ENCODE data around the gene ARHGAP35.
A peak's percentile ranks its signal among the peaks of the same experiment; 100 is the strongest.
"Not testable (repeated sequence)": the region's sequence is repeated elsewhere in the genome, so short reads cannot be mapped to it uniquely, and the experiment has no call there.

The ARHGAP35 gene

GRCh38 chr19:46860846-46861690 is at the start of gene ARHGAP35:
Gene ARHGAP35, plus strand, starts transcription at chr19:46860997. Its CDS starts 57,679 bp downstream, at chr19:46918676.
- Histone ChIP-seq H3K27me3 (ENCODE audit: control insufficient read depth, insufficient read depth, low read length) (no peaks in the 10 kb centered on the region), H3K36me3 (ENCODE audit: control insufficient read depth, insufficient read depth, low read length) (no peaks in the 10 kb centered on the region), H3K27ac (ENCODE audit: low read depth, low read length) (peak within 1 kb of the TSS; percentile 99), H3K9ac (ENCODE audit: low read depth, low read length) (peak within 1 kb of the TSS; percentile 94), H3K4me1 (ENCODE audit: control insufficient read depth, insufficient read depth, low read length) (peaks cover 37% of the 10 kb centered on the region), H3K4me3 (ENCODE audit: low read depth, low read length) (peak within 1 kb of the TSS; percentile 91), H3K9me3 (ENCODE audit: control insufficient read depth, insufficient read depth, low read length) (no peaks in the 10 kb centered on the region)

DNA sequence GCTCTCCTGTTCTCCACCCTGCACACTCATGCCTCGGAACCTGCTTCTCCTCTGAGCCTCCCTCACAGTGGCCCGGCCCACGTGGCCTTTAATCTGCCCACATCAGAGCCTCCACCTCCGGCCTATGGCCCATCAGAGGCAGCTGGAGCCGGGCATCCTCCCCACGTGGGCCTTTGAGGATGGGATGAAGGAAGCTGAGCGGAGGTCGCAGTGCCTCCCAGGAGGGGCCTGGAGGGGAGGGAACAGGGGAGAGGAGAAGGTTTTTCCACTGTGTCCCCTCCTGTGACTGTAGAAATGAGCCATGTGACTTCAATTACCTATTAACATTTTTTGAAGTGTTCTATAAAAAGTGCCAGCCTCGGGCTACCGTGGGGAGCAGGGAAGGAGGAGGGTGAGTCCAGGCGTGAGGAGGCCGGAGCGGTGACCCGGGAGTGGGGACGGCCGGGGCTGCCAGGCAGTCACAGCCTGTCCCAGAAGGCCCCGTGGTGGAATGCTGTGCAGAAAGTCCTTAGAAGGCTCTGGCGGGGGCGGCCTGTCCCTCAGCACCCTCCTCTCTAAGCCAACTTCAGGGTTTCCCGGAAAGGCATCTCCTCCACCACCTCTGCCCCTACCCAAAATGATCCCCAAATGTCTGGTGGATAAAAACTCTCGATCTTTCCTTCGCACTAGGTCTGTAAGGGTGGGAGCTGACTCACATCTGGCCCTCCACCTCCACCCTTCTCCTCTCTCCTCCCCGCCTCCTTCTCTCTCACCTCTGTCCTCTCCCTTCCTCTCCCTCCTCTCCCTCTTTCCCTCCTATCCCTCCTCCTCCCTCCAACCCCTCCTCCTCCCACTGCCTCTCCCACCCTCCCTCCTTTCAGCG is 47.6 kb upstream of the ARHGAP35 start:
- H3K36me3 ChIP-seq (ENCODE audit: control insufficient read depth, insufficient read depth, low read length), result no peaks in the 10 kb centered on the region
- no peaks in the 10 kb centered on the region for H3K9me3 ChIP-seq (ENCODE audit: control insufficient read depth, insufficient read depth, low read length)
- no peaks in the 10 kb centered on the region for H3K27me3 ChIP-seq (ENCODE audit: control insufficient read depth, insufficient read depth, low read length)
- H3K4me1 ChIP-seq (ENCODE audit: control insufficient read depth, insufficient read depth, low read length), result no peaks in the 10 kb centered on the region
- H3K4me3 ChIP-seq (ENCODE audit: low read depth, low read length), result no peak overlapping the region
- H3K9ac ChIP-seq (ENCODE audit: low read depth, low read length), result no peak overlapping the region
- H3K27ac ChIP-seq (ENCODE audit: low read depth, low read length), result no peak overlapping the region

DNA sequence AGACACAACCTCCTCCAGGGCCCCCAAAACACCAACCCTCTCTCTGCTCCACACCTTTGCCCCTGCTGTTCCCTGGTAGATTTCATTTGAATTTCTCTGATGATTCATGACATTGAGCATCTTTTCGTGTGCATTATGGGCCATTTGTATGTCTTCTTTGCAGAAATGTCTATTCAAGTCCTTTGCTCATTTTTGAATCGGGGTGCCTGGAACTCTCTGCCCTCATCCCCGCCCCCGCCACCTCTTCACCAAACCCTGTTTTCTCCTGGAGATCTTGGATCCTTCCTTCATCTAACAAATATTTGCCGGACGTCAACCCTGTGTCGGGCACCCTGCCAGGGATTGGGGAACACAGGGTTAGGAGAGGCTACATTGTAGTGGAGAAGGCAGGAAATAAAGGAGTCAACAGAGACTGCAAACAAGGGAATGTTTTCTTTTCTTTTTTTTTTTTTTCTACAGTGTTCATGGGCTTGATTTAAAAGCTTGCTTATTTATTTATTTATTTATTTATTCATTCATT is 46.9 kb upstream of the ARHGAP35 start:
- Histone ChIP-seq H3K4me3 (ENCODE audit: low read depth, low read length) (no peak overlapping the region), H3K9me3 (ENCODE audit: control insufficient read depth, insufficient read depth, low read length) (no peaks in the 10 kb centered on the region), H3K27me3 (ENCODE audit: control insufficient read depth, insufficient read depth, low read length) (no peaks in the 10 kb centered on the region), H3K9ac (ENCODE audit: low read depth, low read length) (no peak overlapping the region), H3K27ac (ENCODE audit: low read depth, low read length) (no peak overlapping the region), H3K4me1 (ENCODE audit: control insufficient read depth, insufficient read depth, low read length) (no peaks in the 10 kb centered on the region), H3K36me3 (ENCODE audit: control insufficient read depth, insufficient read depth, low read length) (no peaks in the 10 kb centered on the region)

DNA sequence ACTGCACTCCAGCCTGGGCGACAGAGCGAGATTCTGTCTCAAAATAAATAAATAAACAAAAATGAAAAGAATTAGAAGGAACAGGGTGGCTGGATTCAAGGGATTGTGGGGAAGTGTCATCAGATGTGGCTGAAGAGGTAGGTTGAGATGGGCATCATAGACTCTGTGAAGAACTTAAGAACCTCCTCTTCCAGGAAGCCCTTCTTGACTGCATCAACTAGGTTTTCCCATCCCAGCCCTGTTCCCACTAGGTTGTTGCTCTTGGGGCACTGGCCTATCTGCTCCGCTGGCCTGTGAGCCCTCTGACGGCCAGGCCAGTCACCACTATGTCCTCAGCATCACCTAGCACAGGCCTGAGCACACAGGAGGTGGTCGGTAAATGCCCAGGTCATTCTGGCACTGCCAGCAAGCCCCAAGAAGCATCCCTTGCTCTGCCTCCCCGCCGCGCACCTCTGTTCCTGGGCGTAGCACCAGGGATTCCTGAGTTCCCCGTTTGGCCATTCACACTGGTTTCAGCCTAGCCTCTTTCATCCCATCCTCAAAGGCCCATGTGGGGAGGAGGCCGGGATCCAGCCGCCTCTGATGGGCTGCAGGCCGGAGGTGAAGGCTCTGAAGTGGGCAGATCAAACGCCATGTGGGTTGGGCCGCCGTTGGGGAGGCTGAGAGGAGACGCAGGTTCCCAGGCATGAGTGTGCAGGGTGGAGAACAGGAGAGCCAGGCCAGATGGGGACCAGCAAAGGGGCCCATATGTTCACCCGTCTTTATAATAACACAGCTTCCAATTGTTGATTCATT is 44.8 kb upstream of the ARHGAP35 start:
- H3K36me3 ChIP-seq (ENCODE audit: control insufficient read depth, insufficient read depth, low read length), result no peaks in the 10 kb centered on the region
- H3K27ac ChIP-seq (ENCODE audit: low read depth, low read length), result no peak overlapping the region
- H3K4me3 ChIP-seq (ENCODE audit: low read depth, low read length), result no peak overlapping the region
- no peaks in the 10 kb centered on the region for H3K27me3 ChIP-seq (ENCODE audit: control insufficient read depth, insufficient read depth, low read length)
- H3K9me3 ChIP-seq (ENCODE audit: control insufficient read depth, insufficient read depth, low read length), result no peaks in the 10 kb centered on the region
- no peak overlapping the region for H3K9ac ChIP-seq (ENCODE audit: low read depth, low read length)
- no peaks in the 10 kb centered on the region for H3K4me1 ChIP-seq (ENCODE audit: control insufficient read depth, insufficient read depth, low read length)

DNA sequence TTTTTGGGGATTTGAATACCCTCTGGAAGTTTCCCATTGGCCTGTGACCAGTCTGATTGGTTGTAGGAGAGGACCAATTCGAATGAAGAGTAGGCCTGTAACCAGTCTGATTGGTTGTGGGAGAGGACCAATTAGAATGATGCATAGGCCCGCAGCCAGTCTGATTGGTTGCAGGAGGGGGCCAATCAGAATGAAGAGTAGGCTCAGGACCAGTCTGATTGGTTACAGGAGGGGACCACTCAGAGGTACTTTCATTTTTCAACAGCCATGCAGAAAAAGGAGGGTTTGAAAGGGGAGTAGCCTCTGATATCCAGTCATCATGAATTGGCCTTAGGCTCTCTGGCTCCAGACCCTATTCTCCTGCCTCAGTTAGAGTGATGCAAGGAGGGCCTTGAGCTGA is 42.0 kb upstream of the ARHGAP35 start:
- no peak overlapping the region for H3K4me3 ChIP-seq (ENCODE audit: low read depth, low read length)
- H3K9me3 ChIP-seq (ENCODE audit: control insufficient read depth, insufficient read depth, low read length), result no peaks in the 10 kb centered on the region
- no peaks in the 10 kb centered on the region for H3K27me3 ChIP-seq (ENCODE audit: control insufficient read depth, insufficient read depth, low read length)
- H3K9ac ChIP-seq (ENCODE audit: low read depth, low read length), result no peak overlapping the region
- no peaks in the 10 kb centered on the region for H3K36me3 ChIP-seq (ENCODE audit: control insufficient read depth, insufficient read depth, low read length)
- H3K4me1 ChIP-seq (ENCODE audit: control insufficient read depth, insufficient read depth, low read length), result no peaks in the 10 kb centered on the region
- no peak overlapping the region for H3K27ac ChIP-seq (ENCODE audit: low read depth, low read length)

GRCh38 chr19:46821512-46822409 is 39.0 kb upstream of the ARHGAP35 start:
- no peaks in the 10 kb centered on the region for H3K27me3 ChIP-seq (ENCODE audit: control insufficient read depth, insufficient read depth, low read length)
- no peak overlapping the region for H3K4me3 ChIP-seq (ENCODE audit: low read depth, low read length)
- no peaks in the 10 kb centered on the region for H3K9me3 ChIP-seq (ENCODE audit: control insufficient read depth, insufficient read depth, low read length)
- no peak overlapping the region for H3K27ac ChIP-seq (ENCODE audit: low read depth, low read length)
- no peak overlapping the region for H3K9ac ChIP-seq (ENCODE audit: low read depth, low read length)
- no peaks in the 10 kb centered on the region for H3K4me1 ChIP-seq (ENCODE audit: control insufficient read depth, insufficient read depth, low read length)
- H3K36me3 ChIP-seq (ENCODE audit: control insufficient read depth, insufficient read depth, low read length), result no peaks in the 10 kb centered on the region

DNA sequence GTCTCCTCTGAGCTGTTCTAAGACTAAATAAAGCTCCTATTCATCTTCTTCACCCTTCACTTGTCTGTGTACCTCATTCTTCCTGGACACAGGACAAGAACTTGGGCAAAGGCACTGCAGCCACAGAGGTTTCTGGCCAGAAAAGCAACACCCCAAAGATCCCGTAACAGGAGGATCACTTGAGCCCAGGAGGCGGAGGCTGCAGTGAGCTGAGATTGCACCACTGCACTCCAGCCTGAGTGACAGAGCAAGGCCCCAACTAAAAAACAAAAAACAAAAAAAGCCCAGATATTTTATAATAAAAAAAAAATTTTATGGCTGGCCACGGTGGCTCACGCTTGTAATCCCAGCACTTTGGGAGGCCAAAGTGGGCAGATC is 38.4 kb upstream of the ARHGAP35 start:
- not testable (repeated sequence) for H3K9ac ChIP-seq (ENCODE audit: low read depth, low read length); H3K4me1 ChIP-seq (ENCODE audit: control insufficient read depth, insufficient read depth, low read length); H3K36me3 ChIP-seq (ENCODE audit: control insufficient read depth, insufficient read depth, low read length); H3K27ac ChIP-seq (ENCODE audit: low read depth, low read length); H3K9me3 ChIP-seq (ENCODE audit: control insufficient read depth, insufficient read depth, low read length); H3K4me3 ChIP-seq (ENCODE audit: low read depth, low read length); H3K27me3 ChIP-seq (ENCODE audit: control insufficient read depth, insufficient read depth, low read length)

DNA sequence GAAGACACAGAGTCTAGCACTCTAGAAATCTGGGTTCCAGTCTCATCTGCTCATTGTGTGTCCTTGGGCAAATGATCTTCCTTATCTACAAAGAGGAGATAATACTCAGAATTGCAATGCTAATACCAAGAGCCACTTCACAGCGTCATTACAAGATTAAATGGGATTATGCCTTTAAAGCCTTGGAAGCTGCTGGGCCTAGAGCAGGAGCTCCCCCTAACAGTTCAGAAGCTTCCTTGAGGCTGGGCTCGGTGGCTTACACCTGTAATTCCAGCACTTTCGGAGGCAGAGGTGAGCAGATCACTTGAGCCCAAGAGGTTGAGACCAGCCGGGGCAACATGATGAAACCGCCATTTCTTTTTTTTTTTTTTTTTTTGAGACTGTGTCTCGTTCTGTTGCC is 37.7 kb upstream of the ARHGAP35 start:
- Histone ChIP-seq H3K4me3 (ENCODE audit: low read depth, low read length) (no peak overlapping the region), H3K27me3 (ENCODE audit: control insufficient read depth, insufficient read depth, low read length) (no peaks in the 10 kb centered on the region), H3K27ac (ENCODE audit: low read depth, low read length) (no peak overlapping the region), H3K36me3 (ENCODE audit: control insufficient read depth, insufficient read depth, low read length) (no peaks in the 10 kb centered on the region), H3K9ac (ENCODE audit: low read depth, low read length) (no peak overlapping the region), H3K4me1 (ENCODE audit: control insufficient read depth, insufficient read depth, low read length) (no peaks in the 10 kb centered on the region), H3K9me3 (ENCODE audit: control insufficient read depth, insufficient read depth, low read length) (no peaks in the 10 kb centered on the region)

- H3K36me3 ChIP-seq (ENCODE audit: control insufficient read depth, insufficient read depth, low read length), result no peaks in the 10 kb centered on the region
- H3K27ac ChIP-seq (ENCODE audit: low read depth, low read length), result no peak overlapping the region
- no peak overlapping the region for H3K4me3 ChIP-seq (ENCODE audit: low read depth, low read length)
- no peaks in the 10 kb centered on the region for H3K27me3 ChIP-seq (ENCODE audit: control insufficient read depth, insufficient read depth, low read length)
- H3K4me1 ChIP-seq (ENCODE audit: control insufficient read depth, insufficient read depth, low read length), result no peaks in the 10 kb centered on the region
- no peak overlapping the region for H3K9ac ChIP-seq (ENCODE audit: low read depth, low read length)
- no peaks in the 10 kb centered on the region for H3K9me3 ChIP-seq (ENCODE audit: control insufficient read depth, insufficient read depth, low read length)
Measured at GRCh38 chr19:46824890-46825730, 35.7 kb upstream of the ARHGAP35 start.
